Transverse colon (tissue), 4 donors: ENCODE results near the gene MPDZ. TPM values are rescaled to one million over a fixed set of nuclear protein-coding genes. Genes with fewer than 3 reads are reported as not detected.

ENCODE experiments used
- DNase-seq: peaks from one replicate; pipeline ENCODE4 v3.0.0-alpha.2; 2019
- H3K27ac ChIP-seq, 4 donors: fragments of 200-600 bp; sonication (generic); 2 replicates each; pipeline ENCODE4 v1.5.1; 2016 to 2018; ENCODE audit warnings: inconsistent platforms in 4 of 4
- H3K27me3 ChIP-seq: fragments of 200-600 bp; sonication (generic); 2 replicates; pipeline ENCODE4 v1.5.1; 2017; ENCODE audit warnings: inconsistent platforms
- H3K36me3 ChIP-seq, 4 donors: fragments of 200-600 bp; sonication (generic); 2 replicates each; pipeline ENCODE4 v1.5.1; 2017 to 2019; ENCODE audit warnings: inconsistent platforms in 4 of 4
- H3K4me1 ChIP-seq, 4 donors: fragments of 200-600 bp; sonication (generic); 2 replicates each; pipeline ENCODE4 v1.5.1; 2017 to 2020; ENCODE audit warnings: inconsistent platforms in 4 of 4
- H3K4me3 ChIP-seq, 4 donors: fragments of 200-600 bp; sonication (generic); 1 replicate in 1 of 4; 2 replicates in 3 of 4; pipeline versions ENCODE4 v1.5.1 to v1.6.1; 2017 to 2019; ENCODE audit warnings: inconsistent platforms in 4 of 4
- H3K9me3 ChIP-seq, 2 donors: fragments of 200-600 bp; sonication (generic); 2 replicates each; pipeline ENCODE4 v1.5.1; 2017 to 2019; ENCODE audit warnings: inconsistent platforms in 2 of 2
- EP300 ChIP-seq: sonication (generic); formaldehyde crosslinking; IDR thresholded peaks from one replicate; pipeline ENCODE4 v1.6.1; 2017; ENCODE audit warnings: antibody characterized with exemption, low read depth
- POLR2A ChIP-seq: fragments of 450-650 bp; IDR thresholded peaks from one replicate; pipeline ENCODE4 v1.6.1; 2016; ENCODE audit warnings: antibody characterized with exemption, mild to moderate bottlenecking, moderate library complexity
- POLR2AphosphoS5 ChIP-seq, 3 donors: sonication (generic); formaldehyde crosslinking; IDR thresholded peaks; one replicate each; pipeline ENCODE4 v1.6.1; 2016; ENCODE audit warnings: antibody characterized with exemption in 3 of 3
- WGBS, 2 donors: methylation state at CpG; one replicate each; pipeline ENCODE4 v1.1.5; 2018; ENCODE audit warnings: low coverage in 1 of 2; 5-methylcytosine and 5-hydroxymethylcytosine counted together
- in situ Hi-C, 4 donors: fragments of 200-750 bp; cut with MboI; loops; one replicate each; pipeline versions ENCODE4 v1.15.0 to v1.15.1; 2017; ENCODE audit warnings: low sequenced_read_pairs in 3 of 4, low pct_ligation_motif_present in 1 of 4, low pct_unique_long_range_greater_than_20kb in 1 of 4
- intact Hi-C: fragments of 100-400 bp; cut with DNase I; formaldehyde crosslinking; loops from one replicate; pipeline ENCODE4 v1.15.1; 2023; ENCODE audit warnings: low total_unique reads
- total RNA-seq, 4 donors: library from RNA; depleted of rRNA; stranded (reverse); fragments of >200 nt; gene quantifications; one replicate each; pipeline ENCODE4 v1.1.0, GENCODE V29; 2016
- TF ChIP-seq, protein P1 (sequence below), 5 experiments: fragments of 200-600 bp in 3 of 5; fragments of 450-650 bp in 2 of 5; sonication (generic) in 3 of 5; IDR thresholded peaks; 1 replicate in 2 of 5; 2 replicates in 3 of 5; pipeline ENCODE4 v1.5.1; 2016 to 2017; ENCODE audit warnings: antibody characterized with exemption in 5 of 5, inconsistent platforms in 3 of 5, mild to moderate bottlenecking in 2 of 5, moderate library complexity in 1 of 5

MPDZ gene
- total RNA-seq, 4 donors from 2014 or later, result 9.7 to 62.1 (median 14.5) TPM

- DNase-seq, result no peak
- in situ Hi-C loops (no loop called here), intact Hi-C loops (no loop called here)
- Histone ChIP-seq H3K4me1 (no peaks in the 10 kb centered on the region), H3K27ac (no peak overlapping the region), H3K4me3 (no peak overlapping the region), H3K27me3 (no peaks in the 10 kb centered on the region), H3K36me3 (no peaks in the 10 kb centered on the region), H3K9me3 (no peaks in the 10 kb centered on the region)
- WGBS, 2 donors, result 89 to 93% methylated on average over 4 of the region's 4 CpGs
- TF ChIP-seq POLR2AphosphoS5 (IDR thresholded peaks at IDR 0.05), result no peak
- TF ChIP-seq, protein P1, sequence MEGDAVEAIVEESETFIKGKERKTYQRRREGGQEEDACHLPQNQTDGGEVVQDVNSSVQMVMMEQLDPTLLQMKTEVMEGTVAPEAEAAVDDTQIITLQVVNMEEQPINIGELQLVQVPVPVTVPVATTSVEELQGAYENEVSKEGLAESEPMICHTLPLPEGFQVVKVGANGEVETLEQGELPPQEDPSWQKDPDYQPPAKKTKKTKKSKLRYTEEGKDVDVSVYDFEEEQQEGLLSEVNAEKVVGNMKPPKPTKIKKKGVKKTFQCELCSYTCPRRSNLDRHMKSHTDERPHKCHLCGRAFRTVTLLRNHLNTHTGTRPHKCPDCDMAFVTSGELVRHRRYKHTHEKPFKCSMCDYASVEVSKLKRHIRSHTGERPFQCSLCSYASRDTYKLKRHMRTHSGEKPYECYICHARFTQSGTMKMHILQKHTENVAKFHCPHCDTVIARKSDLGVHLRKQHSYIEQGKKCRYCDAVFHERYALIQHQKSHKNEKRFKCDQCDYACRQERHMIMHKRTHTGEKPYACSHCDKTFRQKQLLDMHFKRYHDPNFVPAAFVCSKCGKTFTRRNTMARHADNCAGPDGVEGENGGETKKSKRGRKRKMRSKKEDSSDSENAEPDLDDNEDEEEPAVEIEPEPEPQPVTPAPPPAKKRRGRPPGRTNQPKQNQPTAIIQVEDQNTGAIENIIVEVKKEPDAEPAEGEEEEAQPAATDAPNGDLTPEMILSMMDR (IDR thresholded peaks at IDR 0.05), result no peak
- TF ChIP-seq EP300, result no peak
- no peak for TF ChIP-seq POLR2A
Observed at GRCh38 chr9:13318027-13318426, 38.5 kb upstream of the MPDZ start.

GRCh38 chr9:13296972-13297371 is 17.5 kb upstream of the MPDZ start:
- H3K9me3 ChIP-seq, result no peaks in the 10 kb centered on the region
- TF ChIP-seq EP300 (no peak), POLR2A (no peak), POLR2AphosphoS5 (IDR thresholded peaks at IDR 0.05) (no peak)
- TF ChIP-seq, protein P1 (IDR thresholded peaks at IDR 0.05), result no peak
- no peaks in the 10 kb centered on the region for H3K4me1 ChIP-seq
- no peaks in the 10 kb centered on the region for H3K36me3 ChIP-seq
- intact Hi-C loops (no loop called here), in situ Hi-C loops (no loop called here)
- H3K27ac ChIP-seq, result no peak overlapping the region
- WGBS, 2 donors, result 73 to 100% methylated on average over 1 of the region's 1 CpG
- no peak overlapping the region for H3K4me3 ChIP-seq
- H3K27me3 ChIP-seq, result no peaks in the 10 kb centered on the region
- DNase-seq, result no peak

DNA sequence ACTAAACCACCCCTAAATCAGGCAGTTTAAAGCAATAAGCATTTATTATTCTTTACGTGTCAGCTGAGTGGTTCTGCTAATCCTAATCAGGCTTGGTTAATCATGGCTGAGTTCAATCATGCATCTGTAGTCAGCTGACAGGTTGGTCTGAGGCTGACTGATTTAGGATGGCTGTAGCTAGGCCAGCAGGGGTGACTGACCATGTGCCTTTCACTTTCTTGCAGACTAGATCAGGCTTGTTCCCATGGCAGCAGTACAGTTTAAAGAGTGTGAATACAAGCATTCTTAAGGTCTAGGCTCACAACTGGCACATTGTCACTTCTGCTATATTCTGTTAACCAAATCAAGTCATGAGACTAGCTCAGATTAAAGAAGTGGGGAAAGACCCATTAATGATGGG is 16.1 kb upstream of the MPDZ start:
- Histone ChIP-seq H3K4me3 (no peak overlapping the region), H3K9me3 (no peaks in the 10 kb centered on the region), H3K27me3 (no peaks in the 10 kb centered on the region), H3K36me3 (no peaks in the 10 kb centered on the region), H3K4me1 (no peaks in the 10 kb centered on the region), H3K27ac (no peak overlapping the region)
- no peak for TF ChIP-seq POLR2AphosphoS5 (IDR thresholded peaks at IDR 0.05)
- TF ChIP-seq, protein P1 (IDR thresholded peaks at IDR 0.05), result no peak
- no peak for TF ChIP-seq POLR2A
- TF ChIP-seq EP300, result no peak
- 80 to 81% methylated on average over 1 of the region's 1 CpG for WGBS, 2 donors
- no peak for DNase-seq
- intact Hi-C loops (no loop called here), in situ Hi-C loops (no loop called here)

- 43 to 61% methylated on average over 1 to 2 of the region's 2 CpGs for WGBS, 2 donors
- intact Hi-C loops, result no loop called here
Observed at GRCh38 chr9:13292782-13293181, 13.3 kb upstream of the MPDZ start.

More at GRCh38 chr9:13292782-13293181, 13.3 kb upstream of the MPDZ start:
- Histone ChIP-seq H3K4me3 (no peak overlapping the region), H3K27ac (no peak overlapping the region), H3K4me1 (no peaks in the 10 kb centered on the region), H3K9me3 (no peaks in the 10 kb centered on the region), H3K27me3 (no peaks in the 10 kb centered on the region), H3K36me3 (no peaks in the 10 kb centered on the region)
- in situ Hi-C loops, result no loop called here
- no peak for DNase-seq
- TF ChIP-seq, protein P1 (IDR thresholded peaks at IDR 0.05), result no peak
- TF ChIP-seq POLR2AphosphoS5 (IDR thresholded peaks at IDR 0.05) (no peak), POLR2A (no peak), EP300 (no peak)
